Duodenal mucosa (tissue), 2 donors: ENCODE results near the gene YBX3.

Source experiments
- H3K27ac ChIP-seq: one replicate; pipeline ENCODE4 v1.7.0; 2013; ENCODE audit warnings: low read depth, low read length
- H3K27me3 ChIP-seq, 2 donors: one replicate each; pipeline ENCODE4 v1.7.0; 2013; ENCODE audit warnings: low read length in 2 of 2, control low read depth in 1 of 2; ENCODE audit not compliant: insufficient read depth in 2 of 2, control insufficient read depth in 1 of 2
- H3K36me3 ChIP-seq, 2 donors: one replicate each; pipeline ENCODE4 v1.7.0; 2013; ENCODE audit warnings: low read length in 2 of 2, control low read depth in 1 of 2; ENCODE audit not compliant: insufficient read depth in 2 of 2, control insufficient read depth in 1 of 2
- H3K4me1 ChIP-seq, 2 donors: one replicate each; pipeline ENCODE4 v1.7.0; 2013; ENCODE audit warnings: low read length in 2 of 2, control low read depth in 1 of 2; ENCODE audit not compliant: insufficient read depth in 2 of 2, control insufficient read depth in 1 of 2
- H3K4me3 ChIP-seq, 2 donors: one replicate each; pipeline ENCODE4 v1.7.0; 2013; ENCODE audit warnings: low read length in 2 of 2, low read depth in 1 of 2
- H3K9ac ChIP-seq, 2 donors: one replicate each; pipeline ENCODE4 v1.7.0; 2013; ENCODE audit warnings: low read length in 2 of 2, low read depth in 1 of 2
- H3K9me3 ChIP-seq, 2 donors: one replicate each; pipeline ENCODE4 v1.7.0; 2013; ENCODE audit warnings: low read length in 2 of 2, control low read depth in 1 of 2; ENCODE audit not compliant: control insufficient read depth in 1 of 2

The YBX3 gene

GRCh38 chr12:10715491-10715890, 7.6 kb downstream of the YBX3 start:
- peaks cover 18 to 24% of the 10 kb centered on the region in 2 donors for H3K36me3 ChIP-seq
- H3K27ac ChIP-seq: no peak overlapping the region
- peaks cover 7 to 23% of the 10 kb centered on the region in 2 donors for H3K4me1 ChIP-seq

GRCh38 chr12:10709808-10710207, 13.3 kb downstream of the YBX3 start:
- Histone ChIP-seq H3K9me3 (no peaks in the 10 kb centered on the region), H3K9ac (no peak overlapping the region), H3K27me3 (no peaks in the 10 kb centered on the region), H3K27ac (no peak overlapping the region), H3K36me3 (peaks cover 48 to 60% of the 10 kb centered on the region in 2 donors), H3K4me1 (no peaks in the 10 kb centered on the region), H3K4me3 (no peak overlapping the region)

More at GRCh38 chr12:10715491-10715890, 7.6 kb downstream of the YBX3 start:
- no peak overlapping the region for H3K9ac ChIP-seq
- no peaks in the 10 kb centered on the region for H3K9me3 ChIP-seq
- no peak overlapping the region for H3K4me3 ChIP-seq
- no peaks in the 10 kb centered on the region for H3K27me3 ChIP-seq

GRCh38 chr12:10708862-10709261, 14.3 kb downstream of the YBX3 start:
- Histone ChIP-seq H3K27me3 (no peaks in the 10 kb centered on the region), H3K27ac (no peak overlapping the region), H3K36me3 (peaks cover 46 to 56% of the 10 kb centered on the region in 2 donors), H3K4me1 (no peaks in the 10 kb centered on the region), H3K9ac (no peak overlapping the region), H3K9me3 (no peaks in the 10 kb centered on the region), H3K4me3 (no peak overlapping the region)

- Histone ChIP-seq H3K4me1 (no peaks in the 10 kb centered on the region), H3K27ac (no peak overlapping the region), H3K36me3 (peaks cover 42 to 61% of the 10 kb centered on the region in 2 donors), H3K9ac (no peak overlapping the region), H3K9me3 (no peaks in the 10 kb centered on the region), H3K4me3 (no peak overlapping the region), H3K27me3 (no peaks in the 10 kb centered on the region)
These were observed 17.5 kb downstream of the YBX3 start for GRCh38 chr12:10705655-10706054.

GRCh38 chr12:10701843-10702242, 21.3 kb downstream of the YBX3 start:
- Histone ChIP-seq H3K4me1 (no peaks in the 10 kb centered on the region), H3K9ac (no peak overlapping the region), H3K4me3 (no peak overlapping the region), H3K27me3 (no peaks in the 10 kb centered on the region), H3K27ac (no peak overlapping the region), H3K9me3 (no peaks in the 10 kb centered on the region), H3K36me3 (peaks cover 32 to 55% of the 10 kb centered on the region in 2 donors)

GRCh38 chr12:10701131-10701681, 21.9 kb downstream of the YBX3 start:
- Histone ChIP-seq H3K27me3 (no peaks in the 10 kb centered on the region), H3K4me1 (no peaks in the 10 kb centered on the region), H3K4me3 (no peak overlapping the region), H3K9me3 (no peaks in the 10 kb centered on the region), H3K36me3 (peaks cover 28 to 51% of the 10 kb centered on the region in 2 donors), H3K27ac (no peak overlapping the region), H3K9ac (no peak overlapping the region)

- H3K36me3 ChIP-seq: peaks cover 23 to 45% of the 10 kb centered on the region in 2 donors
- H3K9me3 ChIP-seq: no peaks in the 10 kb centered on the region
- no peaks in the 10 kb centered on the region for H3K27me3 ChIP-seq
- no peak overlapping the region for H3K4me3 ChIP-seq
- no peak overlapping the region for H3K9ac ChIP-seq
- no peak overlapping the region for H3K27ac ChIP-seq
- H3K4me1 ChIP-seq: no peaks in the 10 kb centered on the region
These were observed 22.5 kb downstream of the YBX3 start for GRCh38 chr12:10700581-10700980.

GRCh38 chr12:10697862-10698261, 25.3 kb downstream of the YBX3 start:
- H3K36me3 ChIP-seq: peaks cover 20 to 29% of the 10 kb centered on the region in 2 donors
- no peaks in the 10 kb centered on the region for H3K9me3 ChIP-seq
- no peak overlapping the region for H3K9ac ChIP-seq
- no peaks in the 10 kb centered on the region for H3K4me1 ChIP-seq
- no peaks in the 10 kb centered on the region for H3K27me3 ChIP-seq
- no peak overlapping the region for H3K27ac ChIP-seq
- no peak overlapping the region for H3K4me3 ChIP-seq

- Histone ChIP-seq H3K4me1 (no peaks in the 10 kb centered on the region), H3K4me3 (no peak overlapping the region), H3K27ac (no peak overlapping the region), H3K9me3 (no peaks in the 10 kb centered on the region), H3K36me3 (peaks cover 20 to 25% of the 10 kb centered on the region in 2 donors), H3K9ac (no peak overlapping the region), H3K27me3 (no peaks in the 10 kb centered on the region)
These were observed 26.0 kb downstream of the YBX3 start for GRCh38 chr12:10697156-10697555.

GRCh38 chr12:10690906-10691305, 32.2 kb downstream of the YBX3 start:
- Histone ChIP-seq H3K4me1 (no peaks in the 10 kb centered on the region), H3K9ac (no peak overlapping the region), H3K9me3 (no peaks in the 10 kb centered on the region), H3K36me3 (no peaks in the 10 kb centered on the region), H3K27me3 (no peaks in the 10 kb centered on the region), H3K4me3 (no peak overlapping the region), H3K27ac (no peak overlapping the region)

GRCh38 chr12:10689146-10689545, 34.0 kb downstream of the YBX3 start:
- H3K27ac ChIP-seq: no peak overlapping the region
- no peak overlapping the region for H3K9ac ChIP-seq
- H3K27me3 ChIP-seq: no peaks in the 10 kb centered on the region
- H3K4me1 ChIP-seq: no peaks in the 10 kb centered on the region
- H3K36me3 ChIP-seq: no peaks in the 10 kb centered on the region
- H3K9me3 ChIP-seq: no peaks in the 10 kb centered on the region
- H3K4me3 ChIP-seq: no peak overlapping the region
